Neuron (in vitro differentiated cells): ENCODE data around the gene SAV1.
"Not testable (repeated sequence)": the region's sequence is repeated elsewhere in the genome, so short reads cannot be mapped to it uniquely, and the experiment has no call there.

Experiments
- H2AFZ ChIP-seq: one replicate; pipeline ENCODE4 v1.6.1; 2013; ENCODE audit warnings: low read depth, mild to moderate bottlenecking, inconsistent platforms, low read length, moderate library complexity
- H3K27me3 ChIP-seq: one replicate; pipeline ENCODE4 v1.6.1; 2013; ENCODE audit warnings: low read length; ENCODE audit not compliant: insufficient read depth
- H3K36me3 ChIP-seq: one replicate; pipeline ENCODE4 v1.6.1; 2013; ENCODE audit warnings: low read length; ENCODE audit not compliant: insufficient read depth
- H3K4me1 ChIP-seq: one replicate; pipeline ENCODE4 v1.6.1; 2013; ENCODE audit warnings: low read length; ENCODE audit not compliant: insufficient read depth
- H3K4me3 ChIP-seq: 2 replicates; pipeline ENCODE4 v1.5.1; 2013; ENCODE audit warnings: mild to moderate bottlenecking, low read length, moderate library complexity
- H3K9me3 ChIP-seq: one replicate; pipeline ENCODE4 v1.6.1; 2013; ENCODE audit warnings: low read length

SAV1 gene

GRCh38 chr14:50667996-50668825 lies at the start of gene SAV1:
Gene SAV1 (minus strand): TSS chr14:50668306. CDS start chr14:50667967, 339 bp downstream.
- Histone ChIP-seq H2AFZ (peak within 1 kb of the TSS; percentile 85), H3K9me3 (no peaks in the 10 kb centered on the region), H3K4me1 (peaks cover 21% of the 10 kb centered on the region), H3K36me3 (peaks cover 11% of the 10 kb centered on the region), H3K27me3 (no peaks in the 10 kb centered on the region), H3K4me3 (peak within 1 kb of the TSS; percentile 81)

GRCh38 chr14:50717811-50718210 lies 49.7 kb upstream of the SAV1 start:
- Histone ChIP-seq H3K27me3 (no peaks in the 10 kb centered on the region), H3K36me3 (peaks cover 23% of the 10 kb centered on the region), H2AFZ (no peak overlapping the region), H3K4me3 (no peak overlapping the region), H3K9me3 (no peaks in the 10 kb centered on the region), H3K4me1 (no peaks in the 10 kb centered on the region)

- Histone ChIP-seq H3K4me3 (no peak overlapping the region), H3K4me1 (no peaks in the 10 kb centered on the region), H3K9me3 (no peaks in the 10 kb centered on the region), H2AFZ (no peak overlapping the region), H3K36me3 (no peaks in the 10 kb centered on the region), H3K27me3 (no peaks in the 10 kb centered on the region)
Observed at GRCh38 chr14:50714450-50715073, 46.5 kb upstream of the SAV1 start.

- no peaks in the 10 kb centered on the region for H3K9me3 ChIP-seq
- no peak overlapping the region for H3K4me3 ChIP-seq
- H3K36me3 ChIP-seq = no peaks in the 10 kb centered on the region
- H3K4me1 ChIP-seq = no peaks in the 10 kb centered on the region
- H3K27me3 ChIP-seq = no peaks in the 10 kb centered on the region
- H2AFZ ChIP-seq = no peak overlapping the region
Observed at GRCh38 chr14:50711043-50711442, 42.9 kb upstream of the SAV1 start.

- no peak overlapping the region for H3K4me3 ChIP-seq
- H3K4me1 ChIP-seq = no peaks in the 10 kb centered on the region
Observed at GRCh38 chr14:50705026-50705593, 37.0 kb upstream of the SAV1 start.

GRCh38 chr14:50704454-50705010 lies 36.4 kb upstream of the SAV1 start:
- no peaks in the 10 kb centered on the region for H3K27me3 ChIP-seq
- H3K4me1 ChIP-seq = no peaks in the 10 kb centered on the region
- H3K4me3 ChIP-seq = no peak overlapping the region
- H3K9me3 ChIP-seq = peaks cover 4% of the 10 kb centered on the region
- H3K36me3 ChIP-seq = no peaks in the 10 kb centered on the region
- H2AFZ ChIP-seq = no peak overlapping the region

More at GRCh38 chr14:50705026-50705593, 37.0 kb upstream of the SAV1 start:
- H3K9me3 ChIP-seq = peaks cover 4% of the 10 kb centered on the region
- H3K36me3 ChIP-seq = no peaks in the 10 kb centered on the region
- H2AFZ ChIP-seq = no peak overlapping the region
- H3K27me3 ChIP-seq = no peaks in the 10 kb centered on the region

- Histone ChIP-seq H2AFZ (no peak overlapping the region), H3K4me3 (no peak overlapping the region), H3K9me3 (peaks cover 7% of the 10 kb centered on the region), H3K4me1 (no peaks in the 10 kb centered on the region), H3K36me3 (no peaks in the 10 kb centered on the region), H3K27me3 (no peaks in the 10 kb centered on the region)
Observed at GRCh38 chr14:50697659-50698290, 29.7 kb upstream of the SAV1 start.

- H3K4me3 ChIP-seq, H2AFZ ChIP-seq, H3K4me1 ChIP-seq, H3K36me3 ChIP-seq, H3K27me3 ChIP-seq, H3K9me3 ChIP-seq: not testable (repeated sequence)
Observed at GRCh38 chr14:50694260-50694659, 26.2 kb upstream of the SAV1 start.

GRCh38 chr14:50688875-50689274 lies 20.8 kb upstream of the SAV1 start:
- no peak overlapping the region for H3K4me3 ChIP-seq
- H3K9me3 ChIP-seq = no peaks in the 10 kb centered on the region
- H2AFZ ChIP-seq = no peak overlapping the region
- no peaks in the 10 kb centered on the region for H3K36me3 ChIP-seq
- H3K4me1 ChIP-seq = no peaks in the 10 kb centered on the region
- no peaks in the 10 kb centered on the region for H3K27me3 ChIP-seq

GRCh38 chr14:50679674-50680073 lies 11.6 kb upstream of the SAV1 start:
- H3K4me3 ChIP-seq = no peak overlapping the region
- H3K4me1 ChIP-seq = no peaks in the 10 kb centered on the region
- H3K36me3 ChIP-seq = no peaks in the 10 kb centered on the region
- H3K27me3 ChIP-seq = no peaks in the 10 kb centered on the region
- H3K9me3 ChIP-seq = no peaks in the 10 kb centered on the region
- no peak overlapping the region for H2AFZ ChIP-seq

GRCh38 chr14:50678163-50678562 lies 10.1 kb upstream of the SAV1 start:
- Histone ChIP-seq H3K4me1 (no peaks in the 10 kb centered on the region), H3K4me3 (no peak overlapping the region), H3K27me3 (no peaks in the 10 kb centered on the region), H2AFZ (no peak overlapping the region), H3K9me3 (no peaks in the 10 kb centered on the region), H3K36me3 (no peaks in the 10 kb centered on the region)

- Histone ChIP-seq H3K4me3 (no peak overlapping the region), H3K27me3 (no peaks in the 10 kb centered on the region), H3K4me1 (no peaks in the 10 kb centered on the region), H3K9me3 (no peaks in the 10 kb centered on the region), H3K36me3 (no peaks in the 10 kb centered on the region), H2AFZ (no peak overlapping the region)
Observed at GRCh38 chr14:50677527-50678063, 9.5 kb upstream of the SAV1 start.
